Measurements from ENCODE around the gene GADL1.

GADL1 gene

DNA sequence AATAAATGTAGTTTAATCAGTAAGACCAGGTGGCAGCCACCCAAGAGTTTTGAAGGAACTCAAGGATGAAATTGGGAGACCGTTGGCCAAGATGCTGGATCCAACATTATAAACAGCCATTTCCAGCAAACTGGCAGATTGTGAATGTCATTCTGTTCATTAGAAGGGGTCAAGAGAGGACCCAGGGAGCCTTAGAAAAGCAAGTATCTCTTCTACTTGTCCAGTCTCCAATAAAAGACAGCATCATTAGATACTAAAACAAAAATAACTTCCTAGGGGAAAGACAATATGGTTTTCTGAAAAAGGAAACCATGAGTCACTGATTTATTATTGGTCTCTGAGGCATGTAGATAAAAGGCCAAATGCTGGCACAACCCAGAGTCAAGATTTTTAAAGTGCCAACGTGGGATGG is 67.9 kb downstream of the GADL1 start:
- TF ChIP-seq, protein P1, sequence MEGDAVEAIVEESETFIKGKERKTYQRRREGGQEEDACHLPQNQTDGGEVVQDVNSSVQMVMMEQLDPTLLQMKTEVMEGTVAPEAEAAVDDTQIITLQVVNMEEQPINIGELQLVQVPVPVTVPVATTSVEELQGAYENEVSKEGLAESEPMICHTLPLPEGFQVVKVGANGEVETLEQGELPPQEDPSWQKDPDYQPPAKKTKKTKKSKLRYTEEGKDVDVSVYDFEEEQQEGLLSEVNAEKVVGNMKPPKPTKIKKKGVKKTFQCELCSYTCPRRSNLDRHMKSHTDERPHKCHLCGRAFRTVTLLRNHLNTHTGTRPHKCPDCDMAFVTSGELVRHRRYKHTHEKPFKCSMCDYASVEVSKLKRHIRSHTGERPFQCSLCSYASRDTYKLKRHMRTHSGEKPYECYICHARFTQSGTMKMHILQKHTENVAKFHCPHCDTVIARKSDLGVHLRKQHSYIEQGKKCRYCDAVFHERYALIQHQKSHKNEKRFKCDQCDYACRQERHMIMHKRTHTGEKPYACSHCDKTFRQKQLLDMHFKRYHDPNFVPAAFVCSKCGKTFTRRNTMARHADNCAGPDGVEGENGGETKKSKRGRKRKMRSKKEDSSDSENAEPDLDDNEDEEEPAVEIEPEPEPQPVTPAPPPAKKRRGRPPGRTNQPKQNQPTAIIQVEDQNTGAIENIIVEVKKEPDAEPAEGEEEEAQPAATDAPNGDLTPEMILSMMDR (IDR thresholded peaks at IDR 0.05; ENCODE audit: insufficient read depth, low read length), result no peak
- Histone ChIP-seq H3K27me3 (ENCODE audit: insufficient read depth, poor library complexity, severe bottlenecking) (peaks cover 6% of the 10 kb centered on the region), H3K4me3 (replicated peaks; ENCODE audit: insufficient read depth, low read length) (no peak overlapping the region), H3K27ac (replicated peaks) (no peak overlapping the region)
- DNase-seq (ENCODE audit: low read depth in 1 of 2, low spot score in 1 of 2), result no peak

DNA sequence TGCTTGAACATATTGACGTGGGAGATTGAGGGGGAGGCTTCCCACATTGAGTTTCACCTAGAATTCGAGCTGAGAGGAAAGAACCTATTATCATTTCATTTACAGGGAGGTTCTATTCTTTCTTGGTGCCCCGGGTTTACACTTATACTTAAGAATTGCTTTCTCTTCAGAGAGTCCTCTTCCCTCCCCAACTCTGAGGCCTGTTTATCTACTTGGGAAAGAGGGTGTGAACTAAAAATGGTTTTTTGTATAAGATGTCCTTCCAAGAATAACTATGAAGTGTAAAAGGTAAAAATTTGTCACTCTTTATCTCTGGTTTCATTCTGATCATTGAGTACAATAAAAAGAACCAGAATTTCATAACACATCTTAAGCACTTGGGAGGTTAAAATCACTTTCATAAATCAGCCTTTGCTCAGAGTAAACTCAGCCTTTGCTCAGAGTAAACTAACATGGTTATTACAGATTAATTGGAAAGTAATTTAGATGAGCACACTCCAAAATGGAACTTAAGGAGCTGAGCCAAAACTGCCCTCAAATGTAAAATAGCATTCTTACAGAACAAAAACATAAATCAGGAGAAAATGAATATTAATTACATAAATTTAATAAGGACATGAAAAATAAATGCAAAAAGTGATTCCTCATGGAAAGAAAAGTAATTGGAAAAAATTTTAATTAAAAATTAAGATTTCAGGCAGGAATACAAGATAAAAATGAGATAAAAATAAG is 75.2 kb downstream of the GADL1 start:
- DNase-seq (ENCODE audit: low read depth in 1 of 2, low spot score in 1 of 2), result no peak
- no peak overlapping the region for H3K4me3 ChIP-seq (replicated peaks; ENCODE audit: insufficient read depth, low read length)

DNA sequence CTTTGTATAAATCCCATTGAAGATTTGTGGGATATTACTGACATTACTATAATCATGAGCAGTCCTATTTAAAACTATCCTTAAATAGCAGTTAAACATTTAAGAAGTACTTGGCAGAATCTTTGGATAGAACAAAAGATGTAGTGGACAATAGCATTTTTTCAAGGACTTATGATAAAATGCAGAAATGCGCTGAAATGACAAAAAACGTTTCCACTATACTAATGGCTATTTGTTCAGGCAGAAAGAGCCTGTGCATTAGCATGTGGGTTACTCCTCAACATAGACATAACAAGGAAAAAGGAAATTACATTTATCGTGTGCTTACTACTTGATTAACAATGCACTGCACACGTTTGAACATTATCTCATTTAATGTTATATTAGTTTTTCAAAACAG is 80.7 kb downstream of the GADL1 start:
- no peak for DNase-seq (ENCODE audit: low read depth in 1 of 2, low spot score in 1 of 2)
- Histone ChIP-seq H3K4me3 (replicated peaks; ENCODE audit: insufficient read depth, low read length) (no peak overlapping the region), H3K27ac (replicated peaks) (no peak overlapping the region), H3K27me3 (ENCODE audit: insufficient read depth, poor library complexity, severe bottlenecking) (peaks cover 3% of the 10 kb centered on the region)
- TF ChIP-seq POLR2AphosphoS5 (IDR thresholded peaks at IDR 0.05; ENCODE audit: low read depth) (no peak), SPI1 (IDR thresholded peaks at IDR 0.05; ENCODE audit: borderline replicate concordance, low read depth) (no peak), GABPA (IDR thresholded peaks at IDR 0.05; ENCODE audit: low read depth) (no peak)
- TF ChIP-seq, protein P2, sequence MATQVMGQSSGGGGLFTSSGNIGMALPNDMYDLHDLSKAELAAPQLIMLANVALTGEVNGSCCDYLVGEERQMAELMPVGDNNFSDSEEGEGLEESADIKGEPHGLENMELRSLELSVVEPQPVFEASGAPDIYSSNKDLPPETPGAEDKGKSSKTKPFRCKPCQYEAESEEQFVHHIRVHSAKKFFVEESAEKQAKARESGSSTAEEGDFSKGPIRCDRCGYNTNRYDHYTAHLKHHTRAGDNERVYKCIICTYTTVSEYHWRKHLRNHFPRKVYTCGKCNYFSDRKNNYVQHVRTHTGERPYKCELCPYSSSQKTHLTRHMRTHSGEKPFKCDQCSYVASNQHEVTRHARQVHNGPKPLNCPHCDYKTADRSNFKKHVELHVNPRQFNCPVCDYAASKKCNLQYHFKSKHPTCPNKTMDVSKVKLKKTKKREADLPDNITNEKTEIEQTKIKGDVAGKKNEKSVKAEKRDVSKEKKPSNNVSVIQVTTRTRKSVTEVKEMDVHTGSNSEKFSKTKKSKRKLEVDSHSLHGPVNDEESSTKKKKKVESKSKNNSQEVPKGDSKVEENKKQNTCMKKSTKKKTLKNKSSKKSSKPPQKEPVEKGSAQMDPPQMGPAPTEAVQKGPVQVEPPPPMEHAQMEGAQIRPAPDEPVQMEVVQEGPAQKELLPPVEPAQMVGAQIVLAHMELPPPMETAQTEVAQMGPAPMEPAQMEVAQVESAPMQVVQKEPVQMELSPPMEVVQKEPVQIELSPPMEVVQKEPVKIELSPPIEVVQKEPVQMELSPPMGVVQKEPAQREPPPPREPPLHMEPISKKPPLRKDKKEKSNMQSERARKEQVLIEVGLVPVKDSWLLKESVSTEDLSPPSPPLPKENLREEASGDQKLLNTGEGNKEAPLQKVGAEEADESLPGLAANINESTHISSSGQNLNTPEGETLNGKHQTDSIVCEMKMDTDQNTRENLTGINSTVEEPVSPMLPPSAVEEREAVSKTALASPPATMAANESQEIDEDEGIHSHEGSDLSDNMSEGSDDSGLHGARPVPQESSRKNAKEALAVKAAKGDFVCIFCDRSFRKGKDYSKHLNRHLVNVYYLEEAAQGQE (IDR thresholded peaks at IDR 0.05; ENCODE audit: insufficient replicate concordance, low read depth), result no peak
- TF ChIP-seq, protein P1 (IDR thresholded peaks at IDR 0.05; ENCODE audit: insufficient read depth, low read length), result no peak

More for the DNA sequence above, 75.2 kb downstream of the GADL1 start:
- H3K27ac ChIP-seq (replicated peaks), result no peak overlapping the region
- no peak for TF ChIP-seq GABPA (IDR thresholded peaks at IDR 0.05; ENCODE audit: low read depth)
- TF ChIP-seq, protein P1 (IDR thresholded peaks at IDR 0.05; ENCODE audit: insufficient read depth, low read length), result no peak
- TF ChIP-seq SPI1 (IDR thresholded peaks at IDR 0.05; ENCODE audit: borderline replicate concordance, low read depth), result no peak
- TF ChIP-seq POLR2AphosphoS5 (IDR thresholded peaks at IDR 0.05; ENCODE audit: low read depth), result no peak
- TF ChIP-seq, protein P2 (IDR thresholded peaks at IDR 0.05; ENCODE audit: insufficient replicate concordance, low read depth), result no peak
- peaks cover 7% of the 10 kb centered on the region for H3K27me3 ChIP-seq (ENCODE audit: insufficient read depth, poor library complexity, severe bottlenecking)

Measured in HL-60 (cell line).